HEK293 (cell line): ENCODE results near the gene CBX8.

ENCODE experiments used
- CTCF ChIA-PET: fragments of 350-600 bp; formaldehyde crosslinking; extraction: SDS; loops from one replicate; lab custom pipeline; 2021; ENCODE audit warnings: antibody characterized with exemption; lab: Yijun Ruan, JAX
- POLR2A ChIA-PET: fragments of 300-600 bp; formaldehyde crosslinking; extraction: SDS; loops from one replicate; lab custom pipeline; 2020; ENCODE audit warnings: antibody characterized with exemption, inconsistent platforms; lab: Yijun Ruan, JAX
- H3K27ac ChIP-seq: fragments of 200-500 bp; sonication (Bioruptor generic); 2 replicates; pipeline ENCODE4 v1.5.1; 2014; ENCODE audit warnings: low read depth, low read length, control low read depth, inconsistent platforms; ENCODE audit errors: extremely low read depth
- H3K36me3 ChIP-seq, 2 experiments: fragments of 200-500 bp in 1 of 2; sonication (Bioruptor generic) in 1 of 2; 1 replicate in 1 of 2; 2 replicates in 1 of 2; pipeline ENCODE4 v1.5.1; 2014 to 2017; ENCODE audit warnings: inconsistent platforms in 2 of 2, low read length in 2 of 2; ENCODE audit not compliant: control insufficient read depth in 2 of 2, insufficient read depth in 1 of 2
- H3K4me1 ChIP-seq: fragments of 200-500 bp; sonication (Bioruptor generic); 2 replicates; pipeline ENCODE4 v1.5.1; 2014; ENCODE audit warnings: mild to moderate bottlenecking, low read length, inconsistent platforms; ENCODE audit not compliant: control insufficient read depth, insufficient read depth
- H3K4me3 ChIP-seq: 2 replicates; pipeline ENCODE4 v1.5.1; 2011; ENCODE audit warnings: low read depth, mild to moderate bottlenecking, control low read depth, low read length, moderate library complexity
- H3K9me3 ChIP-seq: fragments of 200-500 bp; sonication (Bioruptor generic); 2 replicates; pipeline ENCODE4 v1.5.1; 2014; ENCODE audit warnings: low read depth, low read length, inconsistent platforms; ENCODE audit not compliant: control insufficient read depth, insufficient read depth
- GLIS1 ChIP-seq: fragments of 450-650 bp; formaldehyde crosslinking; IDR thresholded peaks from 2 replicates; pipeline ENCODE4 v1.5.1; 2016; ENCODE audit warnings: missing biosample characterization, missing genetic modification characterization
- GLIS2 ChIP-seq: fragments of 450-650 bp; formaldehyde crosslinking; IDR thresholded peaks from 2 replicates; pipeline ENCODE4 v1.5.1; 2016; ENCODE audit warnings: missing biosample characterization, missing genetic modification characterization
- KLF1 ChIP-seq: fragments of 450-650 bp; formaldehyde crosslinking; IDR thresholded peaks from 2 replicates; pipeline ENCODE4 v1.5.1; 2016; ENCODE audit warnings: missing biosample characterization, missing genetic modification characterization
- KLF7 ChIP-seq: fragments of 450-650 bp; formaldehyde crosslinking; IDR thresholded peaks from 2 replicates; pipeline ENCODE4 v1.5.1; 2016; ENCODE audit warnings: missing biosample characterization, missing genetic modification characterization, borderline replicate concordance
- PBX3 ChIP-seq: sonication (generic); formaldehyde crosslinking; IDR thresholded peaks from 2 replicates; pipeline ENCODE4 v1.8.1; 2022; ENCODE audit warnings: mild to moderate bottlenecking, moderate library complexity, missing genetic modification reagents
- PRDM1 ChIP-seq: fragments of 450-650 bp; formaldehyde crosslinking; IDR thresholded peaks from 2 replicates; pipeline ENCODE4; 2016; ENCODE audit warnings: missing biosample characterization, missing genetic modification characterization
- ZBTB20 ChIP-seq: fragments of 450-650 bp; formaldehyde crosslinking; IDR thresholded peaks from 2 replicates; pipeline ENCODE4 v1.5.1; 2016; ENCODE audit warnings: missing biosample characterization, missing genetic modification characterization
- ZBTB48 ChIP-seq: fragments of 450-650 bp; formaldehyde crosslinking; IDR thresholded peaks from 2 replicates; pipeline ENCODE4 v1.5.1; 2016; ENCODE audit warnings: missing biosample characterization, missing genetic modification characterization
- ZBTB6 ChIP-seq: fragments of 450-650 bp; formaldehyde crosslinking; IDR thresholded peaks from 2 replicates; pipeline ENCODE4 v1.5.1; 2017; ENCODE audit warnings: missing biosample characterization, missing genetic modification characterization
- ZBTB8A ChIP-seq: fragments of 450-650 bp; formaldehyde crosslinking; IDR thresholded peaks from 2 replicates; pipeline ENCODE4 v1.5.1; 2016; ENCODE audit warnings: missing biosample characterization, missing genetic modification characterization
- ZFP37 ChIP-seq: fragments of 450-650 bp; formaldehyde crosslinking; IDR thresholded peaks from 2 replicates; pipeline ENCODE4 v1.5.1; 2016; ENCODE audit warnings: missing biosample characterization, missing genetic modification characterization
- ZNF16 ChIP-seq: fragments of 450-650 bp; formaldehyde crosslinking; IDR thresholded peaks from 2 replicates; pipeline ENCODE4 v1.5.1; 2016; ENCODE audit warnings: low read depth, missing biosample characterization, missing genetic modification characterization
- ZNF211 ChIP-seq: fragments of 450-650 bp; formaldehyde crosslinking; IDR thresholded peaks from 2 replicates; pipeline ENCODE4 v1.5.1; 2016; ENCODE audit warnings: low read depth, missing biosample characterization, missing genetic modification characterization
- ZNF292 ChIP-seq: fragments of 450-650 bp; formaldehyde crosslinking; IDR thresholded peaks from 2 replicates; pipeline ENCODE4 v1.5.1; 2016; ENCODE audit warnings: low read depth, missing biosample characterization, missing genetic modification characterization, borderline replicate concordance
- ZNF341 ChIP-seq: fragments of 450-650 bp; formaldehyde crosslinking; IDR thresholded peaks from 2 replicates; pipeline ENCODE4; 2016; ENCODE audit warnings: low read depth, missing biosample characterization, missing genetic modification characterization
- ZNF362 ChIP-seq: fragments of 450-650 bp; formaldehyde crosslinking; IDR thresholded peaks from 2 replicates; pipeline ENCODE4 v1.5.1; 2016; ENCODE audit warnings: missing biosample characterization, missing genetic modification characterization
- ZNF391 ChIP-seq: fragments of 450-650 bp; formaldehyde crosslinking; IDR thresholded peaks from 2 replicates; pipeline ENCODE4 v1.5.1; 2016; ENCODE audit warnings: low read depth, missing biosample characterization, missing genetic modification characterization, borderline replicate concordance
- ZNF426 ChIP-seq: fragments of 450-650 bp; formaldehyde crosslinking; IDR thresholded peaks from 2 replicates; pipeline ENCODE4 v1.5.1; 2017; ENCODE audit warnings: missing biosample characterization, missing genetic modification characterization, mild to moderate bottlenecking, inconsistent platforms, moderate library complexity
- ZNF501 ChIP-seq: fragments of 450-650 bp; formaldehyde crosslinking; IDR thresholded peaks from 2 replicates; pipeline ENCODE4 v1.5.1; 2016; ENCODE audit warnings: missing biosample characterization, missing genetic modification characterization
- ZNF514 ChIP-seq: fragments of 450-650 bp; formaldehyde crosslinking; IDR thresholded peaks from 2 replicates; pipeline ENCODE4 v1.5.1; 2016; ENCODE audit warnings: missing biosample characterization, missing genetic modification characterization
- ZNF530 ChIP-seq: fragments of 450-650 bp; formaldehyde crosslinking; IDR thresholded peaks from 2 replicates; pipeline ENCODE4 v1.5.1; 2016; ENCODE audit warnings: low read depth, missing biosample characterization, missing genetic modification characterization
- ZNF549 ChIP-seq: fragments of 450-650 bp; IDR thresholded peaks from 2 replicates; pipeline ENCODE4 v1.5.1; 2018; ENCODE audit warnings: missing biosample characterization, missing genetic modification characterization, mild to moderate bottlenecking, inconsistent platforms, moderate library complexity
- ZNF654 ChIP-seq: fragments of 450-650 bp; formaldehyde crosslinking; IDR thresholded peaks from 2 replicates; pipeline ENCODE4 v1.5.1; 2016; ENCODE audit warnings: low read depth, missing biosample characterization, missing genetic modification characterization
- ZNF658 ChIP-seq: fragments of 450-650 bp; formaldehyde crosslinking; IDR thresholded peaks from 2 replicates; pipeline ENCODE4; 2016; ENCODE audit warnings: missing biosample characterization, missing genetic modification characterization
- ZNF830 ChIP-seq: fragments of 450-650 bp; IDR thresholded peaks from 2 replicates; pipeline ENCODE4 v1.5.0; 2018; ENCODE audit warnings: missing biosample characterization, missing genetic modification characterization, low read depth, mild to moderate bottlenecking, moderate library complexity
- ZSCAN30 ChIP-seq: fragments of 450-650 bp; IDR thresholded peaks from 2 replicates; pipeline ENCODE4 v1.5.1; 2018; ENCODE audit warnings: missing biosample characterization, mild to moderate bottlenecking, missing genetic modification characterization, moderate library complexity
- TF ChIP-seq, protein P1 (sequence below): fragments of 450-650 bp; formaldehyde crosslinking; IDR thresholded peaks from 2 replicates; pipeline ENCODE4 v1.5.1; 2017; ENCODE audit warnings: missing biosample characterization, missing genetic modification characterization
- TF ChIP-seq, protein P2 (sequence below): fragments of 450-650 bp; formaldehyde crosslinking; IDR thresholded peaks from 2 replicates; pipeline ENCODE4 v1.5.1; 2016; ENCODE audit warnings: missing biosample characterization, missing genetic modification characterization

CBX8 gene

DNA sequence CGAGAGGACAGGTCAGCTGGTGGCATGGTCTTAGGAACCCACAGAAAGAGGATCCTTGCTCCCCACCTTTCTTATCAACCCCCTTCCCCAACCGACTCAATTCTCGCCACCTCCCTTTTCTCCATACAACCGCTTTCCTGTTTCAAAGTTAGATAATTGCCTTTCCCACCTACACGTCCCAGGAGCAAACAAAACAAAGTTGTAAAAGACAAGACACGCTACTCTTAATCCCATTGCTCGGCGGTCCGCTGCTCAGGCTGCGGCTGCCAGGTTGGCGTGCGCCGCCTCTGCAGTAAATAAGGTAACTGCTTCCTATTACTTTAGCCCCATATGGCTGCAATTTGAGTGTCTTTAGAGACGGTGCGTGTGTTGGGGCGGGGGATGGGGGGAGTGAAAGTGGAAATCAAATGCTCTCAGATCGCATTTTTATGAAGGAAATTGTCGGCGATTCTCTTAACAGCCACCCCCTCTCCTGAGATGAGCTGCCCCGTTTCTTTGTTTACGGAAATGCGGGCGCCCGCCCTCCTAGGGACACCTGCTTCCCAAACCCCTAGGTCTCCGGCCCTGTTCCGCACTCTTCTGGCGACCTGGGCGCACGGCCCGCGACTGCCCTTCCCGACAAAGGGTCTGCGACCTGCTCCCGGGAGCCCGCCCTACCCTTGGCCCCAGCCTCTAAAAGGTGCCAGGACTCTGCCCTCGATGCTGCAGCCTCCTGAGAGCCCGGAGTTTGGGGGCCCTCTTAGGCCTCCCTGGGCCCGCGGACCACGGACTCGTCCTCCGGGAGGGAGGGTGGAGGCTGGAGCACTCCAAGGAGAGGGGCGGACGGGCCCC, 3.7 kb upstream of the CBX8 start (continued):
- TF ChIP-seq GLIS2 (tag by site-specific recombination) (peak; percentile 81), PRDM1 (tag by site-specific recombination) (peak; percentile 87), ZNF426 (no peak), GLIS1 (tag by site-specific recombination) (peak; percentile 72; the same call in 1 of the 2 replicates), KLF7 (peak; percentile 25; the same call in 1 of the 2 replicates), ZNF530 (tag by site-specific recombination) (no peak), PBX3 (no peak; the same call in 1 of the 2 replicates), ZNF514 (no peak), ZBTB48 (tag by site-specific recombination) (peak; percentile 97), ZNF16 (no peak), ZNF292 (tag by site-specific recombination) (no peak), KLF1 (no peak), ZNF341 (peak; percentile 87), ZFP37 (tag by site-specific recombination) (peak; percentile 23; the same call in 1 of the 2 replicates), ZSCAN30 (tag by site-specific recombination) (peak; percentile 21; the same call in 1 of the 2 replicates)
- TF ChIP-seq, protein P1, sequence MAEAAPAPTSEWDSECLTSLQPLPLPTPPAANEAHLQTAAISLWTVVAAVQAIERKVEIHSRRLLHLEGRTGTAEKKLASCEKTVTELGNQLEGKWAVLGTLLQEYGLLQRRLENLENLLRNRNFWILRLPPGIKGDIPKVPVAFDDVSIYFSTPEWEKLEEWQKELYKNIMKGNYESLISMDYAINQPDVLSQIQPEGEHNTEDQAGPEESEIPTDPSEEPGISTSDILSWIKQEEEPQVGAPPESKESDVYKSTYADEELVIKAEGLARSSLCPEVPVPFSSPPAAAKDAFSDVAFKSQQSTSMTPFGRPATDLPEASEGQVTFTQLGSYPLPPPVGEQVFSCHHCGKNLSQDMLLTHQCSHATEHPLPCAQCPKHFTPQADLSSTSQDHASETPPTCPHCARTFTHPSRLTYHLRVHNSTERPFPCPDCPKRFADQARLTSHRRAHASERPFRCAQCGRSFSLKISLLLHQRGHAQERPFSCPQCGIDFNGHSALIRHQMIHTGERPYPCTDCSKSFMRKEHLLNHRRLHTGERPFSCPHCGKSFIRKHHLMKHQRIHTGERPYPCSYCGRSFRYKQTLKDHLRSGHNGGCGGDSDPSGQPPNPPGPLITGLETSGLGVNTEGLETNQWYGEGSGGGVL (tag by site-specific recombination): peak; percentile 24; the same call in 1 of the 2 replicates

- CTCF ChIA-PET: interaction anchor here (0.5 to 2.6 kb wide), 8 partner anchors 8 to 124 kb away, joined by 3 to 9 read pairs (median 4); partner anchors contain the start of gene CBX4
- Histone ChIP-seq H3K4me1 (peaks cover 21% of the 10 kb centered on the region), H3K4me3 (no peak overlapping the region), H3K27ac (peak overlapping the region; percentile 26; the same call in 1 of the 2 replicates), H3K9me3 (no peaks in the 10 kb centered on the region), H3K36me3 (peaks cover 0 to 11% of the 10 kb centered on the region in 2 experiments; a peak in 1 of 3 replicates)
- POLR2A ChIA-PET: interaction anchor here (1.3 to 3.7 kb wide), 2 partner anchors 13 to 301 kb away, joined by 3 to 61 read pairs; partner anchors contain the start of gene GAA
- TF ChIP-seq ZNF501 (tag by site-specific recombination) (0 out of 2 replicates have a peak, but pooled peaks have one; percentile 16), ZBTB6 (tag by site-specific recombination) (no peak), PRDM1 (tag by site-specific recombination) (no peak), ZNF211 (tag by site-specific recombination) (no peak), ZNF362 (tag by site-specific recombination) (no peak), ZNF830 (tag by site-specific recombination) (no peak), ZBTB8A (tag by site-specific recombination) (no peak; the same call in 1 of the 2 replicates), ZBTB48 (tag by site-specific recombination) (no peak), ZNF391 (tag by site-specific recombination) (no peak), ZNF654 (tag by site-specific recombination) (no peak), ZNF549 (no peak), ZBTB20 (tag by site-specific recombination) (peak; percentile 45), ZNF658 (tag by site-specific recombination) (no peak)
- TF ChIP-seq, protein P2, sequence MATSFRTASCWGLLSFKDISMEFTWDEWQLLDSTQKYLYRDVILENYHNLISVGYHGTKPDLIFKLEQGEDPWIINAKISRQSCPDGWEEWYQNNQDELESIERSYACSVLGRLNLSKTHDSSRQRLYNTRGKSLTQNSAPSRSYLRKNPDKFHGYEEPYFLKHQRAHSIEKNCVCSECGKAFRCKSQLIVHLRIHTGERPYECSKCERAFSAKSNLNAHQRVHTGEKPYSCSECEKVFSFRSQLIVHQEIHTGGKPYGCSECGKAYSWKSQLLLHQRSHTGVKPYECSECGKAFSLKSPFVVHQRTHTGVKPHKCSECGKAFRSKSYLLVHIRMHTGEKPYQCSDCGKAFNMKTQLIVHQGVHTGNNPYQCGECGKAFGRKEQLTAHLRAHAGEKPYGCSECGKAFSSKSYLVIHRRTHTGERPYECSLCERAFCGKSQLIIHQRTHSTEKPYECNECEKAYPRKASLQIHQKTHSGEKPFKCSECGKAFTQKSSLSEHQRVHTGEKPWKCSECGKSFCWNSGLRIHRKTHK (tag by site-specific recombination): no peak
Measured at GRCh38 chr17:79799538-79800324, 2.9 kb upstream of the CBX8 start.
